Renal pelvis (tissue), 4 donors: Measurements from ENCODE around the gene PTX4. TPM values are rescaled to one million over a fixed set of nuclear protein-coding genes. Genes with fewer than 3 reads are reported as not detected.

ENCODE experiments used
- DNase-seq: peaks from one replicate; pipeline ENCODE4 v3.0.0-alpha.2; 2013
- polyA plus RNA-seq, 3 donors: library from polyadenylated mRNA; unstranded; fragments of 120-200 nt; gene quantifications; one replicate each; pipeline ENCODE4 v1.2.1, GENCODE V29; 2013; ENCODE audit not compliant: insufficient read length in 3 of 3

Gene PTX4
- polyA plus RNA-seq, 3 donors: not detected

DNA sequence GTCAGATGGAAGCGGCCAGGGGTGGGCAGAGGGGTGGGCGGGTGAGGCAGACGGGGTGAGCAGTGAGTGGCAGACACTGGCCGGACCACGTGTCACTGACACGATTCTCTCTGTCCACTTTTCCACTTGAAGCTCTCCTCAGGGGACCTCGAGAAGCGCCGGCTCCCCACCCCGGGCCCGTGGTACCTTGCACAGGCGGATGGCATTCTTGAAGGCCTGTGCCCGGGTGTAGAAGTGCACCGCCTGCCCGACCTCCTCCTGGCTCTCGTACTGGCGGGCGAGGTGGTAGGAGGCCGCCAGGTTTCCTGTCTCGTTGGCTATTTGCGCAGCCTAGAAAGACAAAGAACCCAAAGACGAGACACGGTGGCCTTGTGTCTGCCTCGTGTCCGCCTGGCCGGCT lies 35.6 kb upstream of the PTX4 start:
- no peak for DNase-seq

DNA sequence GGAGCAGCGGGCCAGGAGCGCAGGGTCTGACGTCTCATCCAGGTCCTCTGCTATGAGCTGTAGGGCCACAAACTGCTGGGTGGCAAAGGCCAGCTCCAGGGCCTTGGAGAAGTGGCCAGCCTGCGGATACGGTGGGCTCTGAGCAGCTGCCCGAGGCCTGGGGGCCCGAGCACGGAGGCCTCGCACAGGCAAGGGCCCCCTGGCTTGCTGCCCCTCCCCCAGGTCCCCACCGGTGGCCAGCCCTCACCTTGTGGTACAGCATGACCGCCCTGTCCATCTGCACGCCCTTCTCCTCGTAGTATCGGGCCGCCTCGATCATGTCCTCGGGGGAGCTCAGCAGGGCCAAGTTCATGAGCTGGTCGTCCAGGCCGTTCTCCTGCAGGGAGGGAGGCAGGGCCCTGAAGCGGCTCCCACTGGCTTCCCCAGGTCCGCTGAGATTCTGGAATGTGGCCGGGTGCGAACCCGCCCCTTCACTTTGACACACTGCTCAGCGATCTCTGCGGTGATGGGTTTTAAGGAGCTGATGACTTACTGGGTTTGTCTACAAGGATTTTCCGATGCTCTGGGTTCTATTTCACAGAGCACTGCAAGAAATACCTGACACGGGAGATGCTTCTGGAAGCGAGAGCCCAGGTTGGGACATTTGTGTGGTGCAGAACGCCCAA lies 35.0 kb upstream of the PTX4 start:
- DNase-seq: no peak

DNA sequence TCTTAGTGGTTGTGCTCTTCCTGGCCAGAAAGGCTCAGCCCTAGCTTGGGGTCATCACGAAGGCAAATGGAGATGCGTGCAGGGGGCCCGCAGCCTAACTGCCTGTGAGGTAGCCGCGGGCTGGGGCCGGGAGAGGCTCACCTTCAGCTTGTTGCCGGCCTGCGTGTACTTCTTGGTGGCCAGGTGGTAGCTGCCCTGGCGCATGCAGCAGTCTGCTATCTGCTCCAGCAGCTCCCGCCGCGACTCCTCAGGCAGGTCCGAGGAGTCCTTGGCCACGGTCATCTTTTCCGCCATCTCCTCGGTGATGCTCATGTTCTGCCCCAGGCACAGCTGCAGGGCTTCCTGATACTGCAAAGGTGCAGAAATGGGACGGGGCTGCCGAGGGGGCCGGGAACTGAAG lies 31.7 kb upstream of the PTX4 start:
- DNase-seq: no peak

DNA sequence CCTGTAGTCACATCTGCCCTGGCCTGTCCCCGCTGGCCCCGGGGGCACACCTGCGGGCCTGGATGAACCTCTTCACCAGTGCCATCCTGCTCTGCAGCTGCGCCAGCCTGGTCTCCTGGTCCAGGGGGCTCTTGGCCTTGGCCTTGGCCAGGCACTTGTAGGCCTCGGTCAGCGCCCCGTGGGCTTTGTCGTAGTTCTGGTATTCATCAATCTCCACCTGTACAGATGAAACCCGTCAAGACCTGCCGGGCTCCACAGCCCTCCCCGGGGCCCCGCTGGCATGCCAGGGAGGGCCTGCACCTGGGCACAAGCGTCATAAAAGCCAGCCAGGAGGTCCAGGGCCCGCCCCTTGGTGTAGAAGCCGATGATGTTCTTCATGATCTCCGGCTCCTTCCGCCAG lies 31.1 kb upstream of the PTX4 start:
- no peak for DNase-seq

DNA sequence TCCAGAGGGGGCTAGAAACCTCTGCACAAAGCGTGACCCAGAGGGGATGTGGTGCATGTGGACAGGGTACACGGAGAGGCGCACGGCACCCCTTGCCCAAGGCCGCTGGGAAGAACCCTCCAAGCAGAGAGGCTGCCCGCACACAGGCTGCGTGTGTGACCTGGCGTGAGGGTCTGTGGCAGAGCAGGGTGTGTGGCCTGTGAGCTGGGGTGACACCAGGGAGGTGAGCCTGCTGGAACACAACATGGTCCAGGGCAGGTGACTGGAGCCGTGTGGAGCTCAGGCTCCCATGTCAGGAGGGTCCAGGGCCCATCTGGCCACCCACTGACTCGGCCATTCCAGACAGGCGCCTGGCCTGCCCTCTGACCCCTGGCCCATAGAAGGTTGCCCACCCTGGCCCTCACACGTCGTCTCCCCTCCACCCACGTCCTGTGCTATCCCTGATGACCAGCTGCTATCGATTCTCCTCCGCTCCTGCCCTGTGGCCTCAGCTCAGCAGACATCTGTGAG lies 29.9 kb upstream of the PTX4 start:
- no peak for DNase-seq

DNA sequence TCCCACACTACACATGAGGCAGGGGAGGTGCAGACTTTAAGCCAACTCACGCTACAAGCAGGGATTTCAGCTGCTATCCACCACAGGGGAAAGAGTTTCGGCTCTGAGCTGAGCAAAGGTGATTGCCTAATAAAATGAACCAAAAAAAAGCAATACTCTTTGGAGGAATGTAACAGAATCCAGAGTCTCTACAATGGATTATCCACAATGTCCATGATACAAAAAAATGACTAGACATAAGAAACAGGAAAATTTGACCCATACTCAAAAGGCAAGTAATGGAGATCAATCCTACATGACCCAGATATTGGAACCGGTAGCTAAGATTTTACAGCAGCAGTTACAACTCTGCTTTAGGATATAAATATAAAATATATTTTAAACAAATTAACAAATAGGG lies 25.8 kb upstream of the PTX4 start:
- no peak for DNase-seq

DNA sequence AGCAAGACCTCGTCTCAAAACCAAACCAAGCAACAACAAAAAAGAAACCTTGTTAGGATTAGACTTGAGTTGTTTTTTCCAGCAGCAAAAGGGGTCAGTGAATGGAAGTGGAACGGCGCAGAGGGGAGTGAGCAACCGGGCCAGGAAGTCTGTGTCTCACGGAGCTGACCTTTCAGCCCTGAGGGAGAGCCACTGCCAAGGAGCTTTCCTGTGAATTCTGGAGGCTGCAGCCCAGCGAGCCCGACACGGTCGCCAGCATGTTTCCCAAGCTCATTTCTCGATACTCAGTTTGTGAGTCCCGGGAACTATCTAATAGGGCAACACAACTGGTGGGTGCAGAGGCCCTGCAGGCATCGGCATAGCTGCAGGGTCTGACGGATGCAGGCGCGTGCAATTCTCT lies 24.0 kb upstream of the PTX4 start:
- no peak for DNase-seq

DNA sequence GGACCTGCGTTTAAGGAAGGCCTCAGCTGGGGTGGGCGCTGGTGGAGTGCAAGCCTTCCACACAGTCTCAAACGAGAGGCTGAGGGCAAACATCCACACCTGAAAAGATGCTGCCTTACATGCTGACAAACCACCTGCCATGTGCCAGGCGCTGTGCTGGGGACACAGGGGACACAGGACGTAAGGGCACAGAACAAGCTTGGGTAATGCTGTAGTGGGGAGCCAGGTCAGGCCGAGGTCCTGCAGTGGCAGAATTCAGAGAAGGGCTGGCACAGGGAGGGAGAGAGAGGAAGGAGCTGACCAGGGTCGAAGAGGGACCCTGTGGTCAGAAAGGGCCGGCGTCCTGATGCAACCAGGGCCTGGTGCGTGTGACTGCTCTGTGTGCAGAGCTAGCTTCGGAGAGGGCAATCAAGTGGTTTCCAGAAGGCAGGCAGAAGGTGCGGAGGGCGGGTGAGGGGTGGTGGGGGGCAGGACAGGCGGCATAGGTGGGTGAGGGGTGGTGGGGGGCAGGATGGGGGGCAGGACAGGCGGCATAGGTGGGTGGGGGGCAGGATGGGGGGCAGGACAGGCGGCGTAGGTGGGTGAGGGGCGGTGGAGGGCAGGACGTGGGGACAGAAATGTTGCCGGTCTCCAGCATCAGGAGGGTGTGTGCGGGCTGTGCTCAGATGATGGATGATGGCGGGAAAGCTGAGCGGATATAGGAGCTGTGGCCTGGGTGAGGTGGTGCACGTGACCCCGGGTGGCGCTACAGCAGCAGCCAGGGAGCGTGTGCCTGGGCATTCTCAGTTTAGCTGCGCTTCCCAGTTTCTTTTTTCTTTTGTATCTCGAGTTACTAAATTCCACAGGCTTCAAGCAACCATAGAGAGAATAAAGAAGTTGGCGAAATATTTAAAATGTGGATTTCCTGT lies 23.2 kb upstream of the PTX4 start:
- no peak for DNase-seq

DNA sequence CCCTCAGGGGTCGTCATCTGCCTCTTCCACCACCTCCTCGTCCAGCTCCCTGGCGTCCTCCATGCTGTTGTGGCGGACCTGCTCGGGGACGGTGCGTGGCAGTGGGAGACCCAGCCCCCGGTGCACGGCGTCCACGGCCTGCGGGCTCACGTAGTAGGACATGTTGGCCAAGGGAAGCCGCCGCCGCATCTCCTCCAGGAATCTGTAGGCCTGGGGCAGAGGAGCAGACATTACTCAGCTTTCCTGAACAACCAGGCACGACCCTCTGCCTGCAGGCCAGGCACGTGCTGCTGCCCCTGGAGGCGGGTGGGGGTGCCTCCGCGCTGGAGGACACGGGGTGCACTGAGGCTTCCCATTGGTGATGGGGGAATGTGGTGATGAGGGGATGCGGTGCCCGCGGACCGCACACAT lies 22.2 kb upstream of the PTX4 start:
- DNase-seq: no peak

DNA sequence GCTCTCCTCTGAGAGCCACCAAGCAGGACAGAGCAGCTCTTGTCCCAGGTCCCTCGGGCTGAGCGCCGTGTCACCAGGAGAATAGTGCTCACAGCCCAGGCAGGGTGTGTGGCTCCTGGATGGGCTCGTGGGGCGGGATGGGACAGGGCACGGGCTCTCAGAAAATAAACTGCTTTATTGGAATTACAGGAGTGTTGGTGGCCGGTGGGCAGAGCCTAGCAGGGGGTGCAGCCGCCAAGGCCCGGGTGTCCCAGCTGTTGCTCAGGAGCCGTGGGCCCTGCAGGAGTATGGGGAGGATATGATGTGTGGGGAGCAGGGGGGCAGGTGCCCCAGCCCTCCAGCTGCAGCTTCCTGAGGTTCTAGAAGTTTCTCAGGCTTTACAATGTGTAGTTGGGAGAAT lies 21.5 kb upstream of the PTX4 start:
- no peak for DNase-seq

DNA sequence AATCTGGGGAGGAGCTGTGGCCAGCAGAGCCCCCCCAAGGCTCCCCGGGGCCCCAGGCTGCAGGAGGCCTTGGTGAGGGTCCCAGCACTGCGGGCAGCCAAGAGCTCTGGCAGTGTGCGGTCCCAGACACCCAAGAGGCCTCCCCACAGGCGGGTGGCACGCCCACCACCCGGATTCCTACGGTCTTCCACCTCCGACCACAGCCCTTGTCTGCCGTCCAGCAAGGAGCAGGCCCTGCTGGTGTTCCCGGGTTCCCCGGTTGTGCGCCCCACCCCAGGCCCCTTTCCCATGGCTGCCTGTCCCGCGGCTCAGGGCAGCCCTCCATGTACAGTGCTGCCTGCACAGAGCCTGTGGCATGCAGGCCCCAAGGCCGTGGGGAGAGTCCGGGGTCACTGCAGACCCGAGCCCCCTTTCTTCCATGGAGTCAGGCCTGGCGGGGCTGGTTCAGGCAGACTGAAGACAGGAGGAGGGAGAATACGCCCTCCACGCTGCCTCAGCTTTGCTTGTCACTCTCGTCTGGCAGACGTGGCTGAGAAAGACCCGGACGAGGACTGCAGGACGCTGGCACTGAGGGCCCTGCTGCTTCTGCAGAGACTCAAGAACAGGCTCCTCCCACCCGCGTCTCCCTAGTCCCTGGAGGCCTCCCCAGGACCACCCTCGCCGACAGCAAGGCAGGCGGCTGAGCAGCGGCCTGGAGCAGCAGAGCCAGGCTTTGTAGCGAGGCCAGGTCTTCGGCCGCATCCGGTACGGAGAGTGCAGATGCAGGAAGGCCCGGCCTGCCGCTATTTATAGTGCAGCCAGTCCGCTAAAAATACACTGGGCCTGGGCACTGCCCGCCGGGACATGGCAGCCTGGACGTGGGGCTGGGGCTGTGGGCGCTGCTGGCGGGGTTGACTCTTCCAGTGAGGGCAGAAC lies 20.8 kb upstream of the PTX4 start:
- no peak for DNase-seq

DNA sequence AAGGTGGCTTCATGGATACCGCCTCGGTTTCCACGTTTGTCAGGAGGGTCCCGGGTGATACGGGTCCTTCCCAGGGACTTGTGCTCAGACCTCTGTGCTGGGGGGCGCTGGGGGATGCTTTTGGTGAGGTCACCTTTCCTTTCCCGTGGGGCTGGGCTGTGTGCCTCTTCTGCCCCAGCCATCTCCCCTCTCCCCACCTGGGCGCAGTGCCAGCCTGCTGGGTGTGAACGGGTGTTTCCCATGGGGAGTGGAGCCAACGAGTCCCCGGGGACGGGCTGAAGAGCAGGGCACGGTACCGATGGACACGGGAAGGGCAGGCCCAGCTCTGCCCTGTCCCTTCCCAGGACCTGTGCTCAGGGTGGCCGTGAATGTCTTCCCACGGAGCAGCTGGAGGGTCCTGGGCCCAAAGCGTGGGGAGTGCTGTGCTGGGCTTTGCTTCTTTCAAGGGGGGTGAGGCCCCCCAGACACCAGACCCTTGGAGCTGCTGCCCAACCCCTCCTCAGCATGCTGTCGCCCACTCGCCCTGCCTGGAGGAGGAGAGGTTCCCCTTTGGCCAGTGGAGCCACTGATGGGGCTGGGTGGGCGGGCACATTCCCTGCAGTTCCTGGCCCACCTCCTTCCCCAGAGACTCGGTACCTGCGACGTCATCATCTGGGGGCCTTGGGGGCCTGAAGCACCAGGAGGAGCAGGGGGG lies 19.9 kb upstream of the PTX4 start:
- no peak for DNase-seq

DNA sequence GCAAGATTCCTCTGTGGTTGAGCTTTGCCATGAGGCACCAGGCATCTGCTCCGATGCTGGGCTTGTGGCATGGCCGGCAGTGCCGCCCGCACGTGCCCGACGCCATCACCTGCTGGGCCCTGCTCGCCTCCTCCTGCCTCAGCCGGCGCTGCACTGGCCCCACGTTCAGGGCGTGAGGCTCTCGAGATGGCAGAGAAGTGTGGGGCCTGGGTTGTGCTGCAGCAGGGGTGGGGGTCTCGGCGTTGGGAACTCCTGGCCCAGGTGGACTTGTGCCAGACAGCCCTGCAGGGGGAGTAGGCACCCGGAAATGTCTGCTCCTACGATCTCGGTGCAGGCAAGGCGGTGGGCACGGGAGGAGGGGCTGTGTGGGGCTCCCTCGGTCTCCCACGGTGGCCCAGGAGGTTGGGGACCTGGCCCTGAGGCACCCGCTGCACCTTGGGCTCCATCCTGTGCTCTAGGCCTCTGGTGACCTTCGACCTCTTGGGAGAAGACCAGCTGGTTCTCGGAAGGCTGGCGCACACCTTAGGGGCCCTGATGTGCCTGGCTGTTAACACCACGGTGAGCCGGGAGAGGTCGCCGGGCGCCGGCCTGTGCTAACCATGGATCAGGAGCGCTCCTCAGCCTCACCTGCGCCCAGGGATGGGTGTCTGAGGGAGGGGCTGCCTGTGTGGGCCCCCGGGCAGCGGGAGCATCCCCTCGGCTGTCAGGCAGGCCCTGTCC lies 17.9 kb upstream of the PTX4 start:
- DNase-seq: no peak

DNA sequence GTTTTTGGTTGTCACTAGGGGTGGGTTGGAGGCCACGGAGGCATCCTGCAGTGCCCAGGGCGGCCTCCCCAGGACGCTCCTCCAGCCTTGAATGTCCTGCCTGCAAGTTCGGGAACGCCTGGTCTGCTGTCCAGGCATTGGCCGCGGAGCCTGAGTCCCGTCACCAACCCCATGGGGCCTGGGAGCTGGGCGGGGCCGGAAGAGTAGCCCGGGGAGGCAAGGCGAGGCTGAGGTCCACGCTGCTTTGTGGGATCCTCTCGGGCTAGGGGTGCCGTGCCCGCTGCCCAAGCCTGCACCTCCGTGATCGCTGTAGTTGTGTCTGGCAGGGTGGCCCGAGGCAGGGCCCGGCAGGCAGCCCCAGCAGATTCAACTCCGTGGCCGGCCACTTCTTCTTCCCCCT lies 17.2 kb upstream of the PTX4 start:
- DNase-seq: no peak

DNA sequence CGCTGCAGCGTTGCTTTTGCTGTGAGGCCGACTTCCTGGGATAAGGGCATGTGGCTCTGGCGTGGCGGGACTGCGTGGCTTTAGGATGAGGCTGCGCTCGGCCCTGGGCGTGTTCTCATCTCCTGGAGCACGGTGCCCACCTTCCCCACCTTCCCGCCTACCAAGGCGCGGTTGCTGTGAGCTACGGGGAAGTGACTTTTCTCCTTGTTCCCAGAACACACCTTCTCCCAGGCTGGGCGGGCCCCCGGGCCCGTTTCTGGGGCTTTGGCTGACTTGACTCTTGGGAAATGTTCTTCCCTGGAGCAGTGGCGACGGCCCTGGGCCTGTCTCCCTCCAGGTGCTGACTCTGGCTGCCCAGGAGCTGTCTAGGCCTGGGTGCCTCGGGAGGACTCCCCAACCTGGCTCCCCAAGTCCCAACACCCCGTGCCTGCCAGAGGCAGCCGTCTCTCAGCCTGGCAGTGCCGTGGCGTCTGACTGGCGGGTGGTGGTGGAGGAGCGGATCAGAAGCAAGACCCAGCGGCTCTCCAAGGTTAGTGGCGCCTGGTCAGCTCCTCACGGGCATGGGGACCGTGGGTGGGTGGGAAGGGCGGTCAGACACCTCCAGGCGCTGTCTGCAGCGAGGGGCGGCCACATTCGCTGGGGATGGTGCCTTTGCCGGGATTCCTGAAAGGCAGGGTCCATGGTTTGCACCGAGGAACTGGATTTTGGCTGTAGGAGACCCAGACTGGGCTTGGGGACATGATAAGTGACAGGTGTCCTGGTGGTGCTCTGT lies 16.5 kb upstream of the PTX4 start:
- no peak for DNase-seq

DNA sequence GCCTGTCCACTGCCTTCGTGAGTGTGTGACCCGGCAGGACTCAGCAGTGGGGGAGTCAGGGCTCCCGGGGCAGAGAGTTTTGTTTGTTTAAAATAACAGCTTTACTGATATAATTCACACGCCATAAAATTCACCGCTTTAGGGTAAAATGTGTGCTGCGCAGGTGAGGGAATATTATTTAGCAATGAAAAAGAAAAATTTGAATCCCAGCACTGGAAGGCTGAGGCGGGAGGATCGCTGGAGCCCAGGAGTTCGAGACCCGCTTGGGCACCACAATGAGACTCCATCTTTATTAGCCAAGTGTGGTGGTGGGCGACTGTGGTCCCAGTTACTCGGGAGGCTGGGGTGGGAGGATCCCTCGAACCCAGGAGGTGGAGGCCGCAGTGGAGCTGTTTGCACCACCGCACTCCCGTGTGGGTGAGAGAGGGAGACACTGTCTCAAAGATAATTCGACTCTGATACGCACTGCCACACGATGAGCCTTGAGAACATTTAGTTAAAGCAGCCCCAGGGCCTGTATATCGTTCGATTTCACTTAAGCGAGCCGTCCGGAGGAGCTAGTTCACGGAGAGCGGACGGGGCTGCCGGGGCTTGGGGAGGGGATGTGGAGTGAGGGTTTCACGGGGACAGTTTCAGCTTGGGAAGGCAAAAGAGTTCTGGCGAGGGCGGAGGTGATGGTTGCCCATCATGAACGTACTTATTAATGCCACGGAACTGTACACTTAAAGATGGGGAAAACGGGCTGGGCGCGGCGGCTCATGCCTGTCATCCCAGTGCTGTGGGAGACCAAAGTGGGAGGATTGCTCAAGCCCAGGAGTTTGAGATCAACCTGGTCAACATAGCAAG lies 14.6 kb upstream of the PTX4 start:
- DNase-seq: no peak

DNA sequence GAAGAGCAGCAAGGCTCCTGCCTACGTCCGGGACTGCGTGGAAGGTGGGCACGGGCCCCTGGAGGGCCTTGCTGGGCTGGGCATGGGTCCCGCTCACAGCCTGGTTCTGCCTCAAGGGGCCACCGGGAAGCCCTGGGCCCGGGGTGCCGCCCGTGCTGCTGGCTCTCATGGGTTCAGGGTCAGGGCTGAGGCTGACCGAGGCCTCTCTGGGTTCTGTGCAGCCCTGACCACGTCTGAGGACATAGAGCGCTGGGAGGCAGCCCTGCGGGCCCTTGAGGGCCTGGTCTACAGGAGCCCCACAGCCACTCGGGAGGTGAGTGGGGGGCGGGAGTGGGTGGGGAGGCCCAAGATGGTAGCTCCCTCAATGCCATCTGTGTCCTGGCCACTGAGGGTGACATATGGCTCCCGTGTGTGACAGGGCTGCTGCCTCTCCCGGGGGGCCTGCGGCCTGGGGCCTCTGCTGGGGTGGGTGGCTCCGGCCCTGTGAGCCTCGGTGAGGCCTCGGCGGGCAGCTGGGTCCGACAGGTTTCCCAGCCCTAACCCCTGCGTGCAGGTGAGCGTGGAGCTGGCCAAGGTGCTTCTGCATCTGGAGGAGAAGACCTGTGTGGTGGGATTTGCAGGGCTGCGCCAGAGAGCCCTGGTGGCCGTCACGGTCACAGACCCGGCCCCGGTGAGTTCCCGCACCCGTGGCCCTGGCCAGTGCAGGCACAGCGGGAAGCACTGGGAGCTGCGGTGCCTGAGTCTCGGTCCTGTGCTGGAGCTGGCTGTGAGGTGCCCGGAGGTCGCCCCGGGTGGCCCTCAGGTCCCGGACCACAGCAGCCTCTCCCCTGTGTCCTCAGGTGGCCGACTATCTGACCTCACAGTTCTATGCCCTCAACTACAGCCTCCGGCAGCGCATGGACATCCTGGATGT lies 13.6 kb upstream of the PTX4 start:
- no peak for DNase-seq

DNA sequence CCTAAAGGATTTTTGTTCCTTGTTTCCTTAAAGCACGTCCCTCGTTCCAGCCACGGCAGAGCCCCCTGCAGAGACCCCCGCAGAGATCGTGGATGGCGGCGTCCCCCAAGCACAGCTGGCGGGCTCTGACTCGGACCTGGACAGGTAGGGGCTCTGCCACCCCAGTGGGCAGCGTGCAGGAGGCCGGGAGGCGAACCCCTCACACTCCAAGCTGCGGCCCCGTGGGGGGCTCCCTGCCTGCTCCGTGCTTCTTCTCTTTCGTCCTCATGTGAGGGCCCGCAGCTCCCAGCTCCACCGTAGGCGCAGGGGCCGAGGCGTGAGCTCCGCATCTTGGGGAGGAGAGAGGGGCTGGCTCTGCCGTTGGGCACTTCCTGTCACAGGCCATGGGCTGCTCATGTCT lies 12.9 kb upstream of the PTX4 start:
- DNase-seq: no peak
